Measurements from ENCODE around the gene CAPN1.

DNA sequence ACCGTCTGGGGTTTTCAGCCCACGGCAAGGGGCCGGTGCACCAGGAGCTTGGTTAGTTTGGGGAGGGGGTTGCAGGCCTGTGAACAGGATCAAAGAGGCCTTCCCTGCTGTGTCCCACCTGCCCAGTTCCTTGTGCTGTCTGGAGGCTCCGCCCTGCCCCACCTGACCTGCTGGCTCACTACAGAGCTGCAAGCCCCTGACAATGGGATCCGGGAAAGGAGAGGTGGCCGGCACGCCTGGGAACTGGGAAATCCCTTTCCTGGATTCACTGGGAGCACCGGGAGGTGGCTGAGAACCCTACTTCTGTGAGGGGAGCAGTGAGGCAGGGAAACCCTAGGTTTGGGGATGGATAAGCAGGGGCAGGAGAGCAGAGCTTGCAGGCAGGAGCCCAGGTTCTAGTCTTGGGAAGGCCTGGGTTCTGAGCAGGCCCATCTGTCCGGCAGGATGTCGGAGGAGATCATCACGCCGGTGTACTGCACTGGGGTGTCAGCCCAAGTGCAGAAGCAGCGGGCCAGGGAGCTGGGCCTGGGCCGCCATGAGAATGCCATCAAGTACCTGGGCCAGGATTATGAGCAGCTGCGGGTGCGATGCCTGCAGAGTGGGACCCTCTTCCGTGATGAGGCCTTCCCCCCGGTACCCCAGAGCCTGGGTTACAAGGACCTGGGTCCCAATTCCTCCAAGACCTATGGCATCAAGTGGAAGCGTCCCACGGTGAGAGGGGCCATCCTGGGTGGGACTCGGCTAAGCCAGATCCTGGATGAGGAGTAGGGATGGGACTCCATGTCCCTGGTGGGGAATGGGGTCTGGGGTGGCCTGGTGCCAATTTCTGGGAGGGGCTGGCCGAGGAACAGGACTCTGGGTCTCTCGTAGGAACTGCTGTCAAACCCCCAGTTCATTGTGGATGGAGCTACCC lies 786 bp downstream of the CAPN1 start:
- TF ChIP-seq ATF2 (CRISPR knock-in tag; IDR thresholded peaks at IDR 0.05): no peak
- no peak for TF ChIP-seq RBM25 (IDR thresholded peaks at IDR 0.05; ENCODE audit: low read depth, low read length, severe bottlenecking)
- TF ChIP-seq PATZ1 (CRISPR knock-in tag; IDR thresholded peaks at IDR 0.05; ENCODE audit: borderline replicate concordance): no peak
- no peak for TF ChIP-seq CTCF (IDR thresholded peaks at IDR 0.05 in 2 of 3, conservative IDR thresholded peaks at IDR 0.05 in 1 of 3; ENCODE audit: insufficient read depth in 2 of 3, low read depth in 1 of 3, low read length in 3 of 3)

Measured in K562 (cell line).